B cell (primary cell): ENCODE data around the gene AFDN. TPM values are rescaled to one million over a fixed set of nuclear protein-coding genes. Genes with fewer than 3 reads are reported as not detected.

Experiments used
- ATAC-seq: fragments of 200-7000 bp; cut with Tn5 transposase; one replicate; pipeline ENCODE4 v1.10.0; 2021; ENCODE audit warnings: low read depth, mild to moderate bottlenecking, moderate number of reproducible peaks, moderate library complexity
- CTCF ChIA-PET: fragments of 350-600 bp; sonication (Branson Sonifier 250); formaldehyde crosslinking; loops from one replicate; lab custom pipeline; 2021; ENCODE audit warnings: antibody characterized with exemption, inconsistent platforms; lab: Charles Lee
- POLR2A ChIA-PET: fragments of 350-600 bp; sonication (Branson Sonifier 250); formaldehyde crosslinking; loops from one replicate; lab custom pipeline; 2021; ENCODE audit warnings: antibody characterized with exemption; lab: Charles Lee
- DNase-seq: peaks from one replicate; pipeline ENCODE4 v3.0.0; 2013
- H2AFZ ChIP-seq: 2 replicates; pipeline ENCODE4 v1.6.1; 2012; ENCODE audit warnings: mild to moderate bottlenecking, low read depth, low read length; ENCODE audit not compliant: insufficient read depth, poor library complexity, severe bottlenecking
- H3K27ac ChIP-seq, 2 donors: 1 replicate in 1 of 2; 2 replicates in 1 of 2; pipeline ENCODE4 v1.5.1; 2012 to 2013; ENCODE audit warnings: low read length in 2 of 2, mild to moderate bottlenecking in 2 of 2, moderate library complexity in 1 of 2
- H3K27me3 ChIP-seq, 4 experiments: fragments of 200-600 bp in 1 of 4; sonication (generic) in 1 of 4; replicated peaks in 1 of 4; 1 replicate in 2 of 4; 2 replicates in 2 of 4; pipeline versions ENCODE4 v1.6.1 to v1.7.0; 2013 to 2016; ENCODE audit warnings: low read length in 3 of 4, mild to moderate bottlenecking in 2 of 4, mixed read lengths in 1 of 4, moderate library complexity in 1 of 4; ENCODE audit not compliant: insufficient read depth in 4 of 4, control insufficient read depth in 3 of 4; ENCODE audit errors: control extremely low read depth in 1 of 4
- H3K36me3 ChIP-seq, 2 experiments: replicated peaks in 1 of 2; 1 replicate in 1 of 2; 2 replicates in 1 of 2; pipeline versions ENCODE4 v1.6.1 to v1.7.1; 2013; ENCODE audit warnings: low read length in 1 of 2; ENCODE audit not compliant: insufficient read depth in 2 of 2, control insufficient read depth in 1 of 2; ENCODE audit errors: control extremely low read depth in 1 of 2, extremely low read depth in 1 of 2
- H3K4me1 ChIP-seq, 2 donors: fragments of 200-600 bp in 1 of 2; sonication (generic) in 1 of 2; 1 replicate in 1 of 2; 2 replicates in 1 of 2; pipeline versions ENCODE4 v1.5.1 to v1.6.1; 2013 to 2017; ENCODE audit warnings: low read length in 2 of 2; ENCODE audit not compliant: control insufficient read depth in 2 of 2, insufficient read depth in 2 of 2
- H3K4me2 ChIP-seq: replicated peaks from 2 replicates; pipeline ENCODE3; 2012; ENCODE audit warnings: mild to moderate bottlenecking, low read depth, low read length; ENCODE audit not compliant: poor library complexity, severe bottlenecking
- H3K4me3 ChIP-seq, 5 experiments: fragments of 200-600 bp in 1 of 5; sonication (generic) in 1 of 5; 1 replicate in 3 of 5; 2 replicates in 2 of 5; pipeline versions ENCODE4 v1.5.1 to v1.7.0; 2011 to 2016; ENCODE audit warnings: low read length in 4 of 5, mild to moderate bottlenecking in 4 of 5, low read depth in 2 of 5, control low read depth in 1 of 5, moderate library complexity in 1 of 5; ENCODE audit not compliant: insufficient read depth in 1 of 5; ENCODE audit errors: control extremely low read depth in 1 of 5, extremely low read depth in 1 of 5
- H3K79me2 ChIP-seq: fragments of 200-600 bp; sonication (generic); one replicate; pipeline ENCODE4 v1.6.0; 2016; ENCODE audit warnings: low read length; ENCODE audit not compliant: control insufficient read depth, insufficient read depth
- H3K9ac ChIP-seq: fragments of 200-600 bp; sonication (generic); 2 replicates; pipeline ENCODE4 v1.6.1; 2017; ENCODE audit warnings: mild to moderate bottlenecking, low read length, moderate library complexity
- H3K9me3 ChIP-seq, 3 donors: one replicate each; pipeline versions ENCODE4 v1.6.1 to v1.7.1; 2013; ENCODE audit warnings: low read length in 2 of 3; ENCODE audit not compliant: control insufficient read depth in 2 of 3, insufficient read depth in 1 of 3; ENCODE audit errors: control extremely low read depth in 1 of 3
- H4K20me1 ChIP-seq: 2 replicates; pipeline ENCODE4 v1.6.0; 2012; ENCODE audit warnings: mild to moderate bottlenecking, low read length; ENCODE audit not compliant: insufficient read depth, control insufficient read depth, poor library complexity, severe bottlenecking
- H3K27ac Mint-ChIP-seq: one replicate; pipeline ENCODE4 v1.8.0; 2021; ENCODE audit warnings: mixed read lengths
- H3K27me3 Mint-ChIP-seq: one replicate; pipeline ENCODE4 v1.8.0; 2021; ENCODE audit warnings: mixed read lengths
- H3K4me1 Mint-ChIP-seq: one replicate; pipeline ENCODE4 v1.8.0; 2021; ENCODE audit warnings: mixed read lengths
- H3K4me3 Mint-ChIP-seq: one replicate; pipeline ENCODE4 v1.8.0; 2021; ENCODE audit warnings: mixed read lengths
- H3K9me3 Mint-ChIP-seq: one replicate; pipeline ENCODE4 v1.8.0; 2022; ENCODE audit warnings: mixed read lengths; ENCODE audit not compliant: insufficient read depth
- CTCF ChIP-seq: fragments of 200-600 bp; IDR thresholded peaks from one replicate; pipeline ENCODE4 v1.8.0; 2022; ENCODE audit warnings: antibody characterized with exemption, mild to moderate bottlenecking
- EZH2 ChIP-seq: IDR thresholded peaks from 2 replicates; pipeline ENCODE4 v1.6.1; 2012; ENCODE audit warnings: borderline replicate concordance, low read depth, mild to moderate bottlenecking, moderate library complexity, low read length; ENCODE audit not compliant: insufficient read depth, poor library complexity, severe bottlenecking
- WGBS: methylation state at CpG from one replicate; pipeline ENCODE4 v1.1.5; 2013; ENCODE audit warnings: missing lambda C conversion rate; ENCODE audit not compliant: insufficient coverage; 5-methylcytosine and 5-hydroxymethylcytosine counted together
- intact Hi-C: fragments of 100-400 bp; cut with micrococcal nuclease; formaldehyde crosslinking; loops from one replicate; pipeline ENCODE4 v1.10.0; 2022
- polyA plus RNA-seq: library from polyadenylated mRNA; depleted of rRNA; stranded (reverse); fragments of >200 nt; gene quantifications from 2 replicates; pipeline ENCODE4 v1.2.3, GENCODE V29; 2012
- total RNA-seq, 2 donors: library from RNA; stranded (reverse); fragments of 120-200 nt in 1 of 2; gene quantifications; 1 replicate in 1 of 2; 2 replicates in 1 of 2; pipeline versions ENCODE4 v1.2.3 to v1.2.4, GENCODE V29; 2013 to 2022

AFDN gene
- total and polyA plus RNA-seq, 2 donors (not counting 1 experiment from before 2014, with no cell fraction given): 15.4 to 70.5 TPM

DNA sequence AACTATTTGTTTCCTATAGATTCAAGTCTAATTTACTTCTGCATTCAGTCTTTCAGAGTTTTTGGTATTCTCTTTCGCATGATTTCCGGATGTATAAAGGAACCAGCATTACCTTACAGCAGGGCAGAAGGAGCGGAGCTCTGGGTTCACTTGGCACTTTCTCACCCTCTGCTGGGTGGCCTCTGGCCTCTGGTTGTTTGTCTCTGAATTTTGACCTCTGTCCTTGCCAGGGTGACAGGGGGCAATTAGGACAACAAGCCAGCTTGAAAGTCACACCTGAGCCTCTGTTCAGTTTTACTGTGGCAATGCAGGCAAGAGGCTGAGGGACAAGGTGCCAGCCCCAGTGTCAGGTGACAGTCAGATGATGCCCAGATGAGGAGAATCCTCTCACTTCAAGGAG is 101.4 kb downstream of the AFDN start:
- ChIA-PET CTCF (no interaction called here), POLR2A (no interaction called here)
- TF ChIP-seq CTCF (no peak), EZH2 (no peak)
- H3K9me3 ChIP-seq: no peaks in the 10 kb centered on the region
- H2AFZ ChIP-seq: no peak overlapping the region
- intact Hi-C loops: no loop called here
- Mint-ChIP-seq H3K9me3 (no peaks in the 10 kb centered on the region), H3K27ac (no peak overlapping the region), H3K4me1 (no peaks in the 10 kb centered on the region), H3K4me3 (no peak overlapping the region), H3K27me3 (no peaks in the 10 kb centered on the region)
- ATAC-seq (no peak), DNase-seq (no peak)
- H3K4me3 ChIP-seq: no peak overlapping the region
- H3K27me3 ChIP-seq: no peaks in the 10 kb centered on the region
- no peak overlapping the region for H3K4me2 ChIP-seq
- no peak overlapping the region for H3K9ac ChIP-seq
- peaks cover 0 to 6% of the 10 kb centered on the region in 2 experiments for H3K36me3 ChIP-seq
- no peaks in the 10 kb centered on the region for H4K20me1 ChIP-seq
- no peak overlapping the region for H3K27ac ChIP-seq
- no peaks in the 10 kb centered on the region for H3K4me1 ChIP-seq
- H3K79me2 ChIP-seq: no peaks in the 10 kb centered on the region
- 100% methylated on average over 3 of the region's 3 CpGs for WGBS

- ChIA-PET CTCF (no interaction called here), POLR2A (no interaction called here)
- Mint-ChIP-seq H3K27ac (peak overlapping the region; percentile 33), H3K4me3 (no peak overlapping the region), H3K4me1 (no peaks in the 10 kb centered on the region), H3K27me3 (no peaks in the 10 kb centered on the region), H3K9me3 (no peaks in the 10 kb centered on the region)
- TF ChIP-seq CTCF (no peak), EZH2 (no peak)
- Histone ChIP-seq H3K9ac (no peak overlapping the region), H3K36me3 (no peaks in the 10 kb centered on the region), H2AFZ (no peak overlapping the region), H3K79me2 (no peaks in the 10 kb centered on the region), H3K4me1 (no peaks in the 10 kb centered on the region), H3K4me2 (no peak overlapping the region), H3K27ac (no peak overlapping the region), H3K9me3 (no peaks in the 10 kb centered on the region), H3K4me3 (no peak overlapping the region), H3K27me3 (no peaks in the 10 kb centered on the region), H4K20me1 (no peaks in the 10 kb centered on the region)
- WGBS: 90% methylated on average over 3 of the region's 3 CpGs
- no peak for DNase-seq
- intact Hi-C loops: no loop called here
- ATAC-seq: no peak
These were observed 103.6 kb downstream of the AFDN start for GRCh38 chr6:167930295-167930694.
